Esophagus squamous epithelium (tissue), 4 donors: Measurements from ENCODE around the gene BTG3.

Experiments used
- POLR2A ChIP-seq, 4 donors: fragments of 450-650 bp; IDR thresholded peaks; one replicate each; pipeline ENCODE4 v1.6.1; 2017; ENCODE audit warnings: antibody characterized with exemption in 4 of 4, mild to moderate bottlenecking in 4 of 4, moderate library complexity in 3 of 4
- TF ChIP-seq, protein P1 (sequence below), 6 experiments: fragments of 450-650 bp in 4 of 6; fragments of 200-600 bp in 2 of 6; sonication (generic) in 2 of 6; IDR thresholded peaks; one replicate each; pipeline ENCODE4 v1.5.1; 2016 to 2019; ENCODE audit warnings: antibody characterized with exemption in 6 of 6, mild to moderate bottlenecking in 4 of 6, moderate library complexity in 4 of 6

DNA sequence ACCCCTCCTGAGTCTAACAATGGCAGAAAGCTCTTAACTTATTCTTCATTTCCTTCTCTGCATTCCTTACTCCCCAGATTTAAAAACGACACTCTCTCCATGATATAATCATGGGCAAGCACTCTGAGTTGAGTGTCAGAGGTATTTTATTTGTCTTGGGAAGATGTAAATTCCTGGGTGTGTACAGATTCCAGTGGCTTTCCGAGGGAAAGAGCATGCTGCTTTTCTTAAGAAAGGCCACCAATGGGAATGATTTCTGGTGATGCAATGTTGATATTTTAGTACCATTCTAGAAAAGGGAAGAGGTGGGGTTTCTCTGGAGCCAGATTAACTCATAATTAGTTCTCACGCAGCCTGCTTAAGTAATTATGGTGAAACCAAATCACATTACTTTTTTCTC, 47.8 kb upstream of the BTG3 start:
- no peak for TF ChIP-seq POLR2A (IDR thresholded peaks at IDR 0.05)
- TF ChIP-seq, protein P1, sequence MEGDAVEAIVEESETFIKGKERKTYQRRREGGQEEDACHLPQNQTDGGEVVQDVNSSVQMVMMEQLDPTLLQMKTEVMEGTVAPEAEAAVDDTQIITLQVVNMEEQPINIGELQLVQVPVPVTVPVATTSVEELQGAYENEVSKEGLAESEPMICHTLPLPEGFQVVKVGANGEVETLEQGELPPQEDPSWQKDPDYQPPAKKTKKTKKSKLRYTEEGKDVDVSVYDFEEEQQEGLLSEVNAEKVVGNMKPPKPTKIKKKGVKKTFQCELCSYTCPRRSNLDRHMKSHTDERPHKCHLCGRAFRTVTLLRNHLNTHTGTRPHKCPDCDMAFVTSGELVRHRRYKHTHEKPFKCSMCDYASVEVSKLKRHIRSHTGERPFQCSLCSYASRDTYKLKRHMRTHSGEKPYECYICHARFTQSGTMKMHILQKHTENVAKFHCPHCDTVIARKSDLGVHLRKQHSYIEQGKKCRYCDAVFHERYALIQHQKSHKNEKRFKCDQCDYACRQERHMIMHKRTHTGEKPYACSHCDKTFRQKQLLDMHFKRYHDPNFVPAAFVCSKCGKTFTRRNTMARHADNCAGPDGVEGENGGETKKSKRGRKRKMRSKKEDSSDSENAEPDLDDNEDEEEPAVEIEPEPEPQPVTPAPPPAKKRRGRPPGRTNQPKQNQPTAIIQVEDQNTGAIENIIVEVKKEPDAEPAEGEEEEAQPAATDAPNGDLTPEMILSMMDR (IDR thresholded peaks at IDR 0.05), result no peak
